ENCODE results near the gene AKAP8L. TPM values are rescaled to one million over a fixed set of nuclear protein-coding genes. Genes with fewer than 3 reads are reported as not detected.

Gene AKAP8L
- polyA plus RNA-seq, 1 donor, result 119 TPM

DNA sequence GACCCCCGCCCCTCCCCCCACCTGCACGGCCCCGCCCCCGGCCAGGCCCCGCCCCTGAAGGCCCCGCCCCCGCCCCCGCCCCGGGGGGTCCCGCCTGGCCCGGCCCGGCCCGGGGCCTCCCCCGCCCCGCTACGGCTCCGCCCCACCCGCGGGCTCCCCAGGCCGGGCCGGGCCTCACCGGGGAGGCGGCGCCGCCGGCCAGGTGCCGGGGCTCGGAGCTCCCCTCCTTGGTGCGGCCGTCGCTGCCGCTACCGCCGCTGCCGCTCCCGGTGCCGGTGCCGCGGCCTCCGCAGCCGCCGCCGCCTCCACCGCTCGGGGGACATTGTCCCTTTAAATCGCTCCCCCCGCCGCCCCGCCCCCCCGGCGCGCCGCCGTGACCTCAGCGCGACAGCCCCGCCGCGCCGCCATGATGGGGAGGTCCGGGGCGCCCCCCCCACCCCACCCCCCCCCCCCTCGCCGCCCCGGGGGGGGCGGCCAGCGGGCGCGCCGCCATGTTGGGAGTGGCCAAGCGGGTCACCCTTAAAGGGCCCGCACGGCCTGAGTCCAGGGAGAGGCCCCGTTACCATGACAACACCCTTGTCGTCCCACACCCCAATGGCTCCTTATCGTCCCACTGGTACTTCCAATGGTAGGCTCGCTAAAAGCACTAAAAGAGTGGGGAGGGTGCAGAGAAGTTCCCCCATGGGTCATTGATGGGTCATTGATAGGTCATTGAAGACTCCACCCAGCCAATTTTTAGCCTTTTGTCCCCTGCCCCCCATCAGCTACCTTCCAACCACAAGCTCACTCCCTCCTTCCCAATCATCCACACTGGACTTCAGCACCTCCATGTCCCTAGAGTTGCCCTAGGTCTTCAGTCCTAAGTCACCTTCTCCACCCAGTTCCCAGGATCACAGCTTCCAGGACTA, 31.1 kb upstream of the AKAP8L start, which contains the start of gene WIZ:
WIZ (minus strand) TSS at position 337 of the 908 bp plus-strand sequence. CDS start 1,649 bp downstream, outside the sequence.
- DNase-seq, result peak; percentile 67

DNA sequence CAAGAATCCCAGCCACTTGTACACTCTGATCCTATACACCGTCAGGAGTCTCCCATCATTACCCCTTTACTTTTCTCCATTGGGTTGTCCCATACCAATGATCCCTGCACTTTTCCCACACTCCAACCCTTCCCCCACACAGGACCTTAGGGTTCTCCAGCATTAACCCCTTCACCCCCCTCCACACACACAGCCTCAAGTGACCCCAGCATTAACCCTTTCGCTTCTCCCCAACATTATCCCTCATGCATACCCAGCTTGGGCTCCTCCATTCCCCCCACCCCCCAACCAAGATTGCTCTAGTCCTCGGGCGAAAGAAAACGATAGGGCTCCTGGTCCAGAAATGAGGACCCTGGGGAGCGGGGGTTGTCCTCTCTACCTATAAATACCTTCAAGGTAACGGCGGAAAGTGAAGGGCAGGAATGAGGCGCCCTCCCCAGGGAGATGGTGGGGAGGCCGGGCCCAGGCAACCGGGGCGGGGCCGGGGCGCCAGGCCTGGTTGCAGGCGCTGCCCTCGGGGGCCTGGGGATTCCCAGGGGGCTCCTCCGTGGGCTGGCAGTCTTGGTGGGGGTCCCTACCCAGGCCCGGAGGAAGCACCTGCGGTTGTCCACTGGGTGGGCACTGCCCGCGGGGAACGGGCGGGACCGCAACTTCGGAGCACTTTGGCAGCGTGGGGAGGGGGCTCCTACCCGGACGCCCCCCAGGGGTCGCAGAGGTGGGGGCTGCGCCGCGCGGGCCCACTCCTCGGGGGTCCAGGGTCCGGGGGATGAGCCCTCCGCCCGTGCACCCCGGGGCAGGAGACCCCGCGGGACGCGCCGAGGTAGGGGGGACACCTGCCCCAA, 30.2 kb upstream of the AKAP8L start:
- no peak for DNase-seq

DNA sequence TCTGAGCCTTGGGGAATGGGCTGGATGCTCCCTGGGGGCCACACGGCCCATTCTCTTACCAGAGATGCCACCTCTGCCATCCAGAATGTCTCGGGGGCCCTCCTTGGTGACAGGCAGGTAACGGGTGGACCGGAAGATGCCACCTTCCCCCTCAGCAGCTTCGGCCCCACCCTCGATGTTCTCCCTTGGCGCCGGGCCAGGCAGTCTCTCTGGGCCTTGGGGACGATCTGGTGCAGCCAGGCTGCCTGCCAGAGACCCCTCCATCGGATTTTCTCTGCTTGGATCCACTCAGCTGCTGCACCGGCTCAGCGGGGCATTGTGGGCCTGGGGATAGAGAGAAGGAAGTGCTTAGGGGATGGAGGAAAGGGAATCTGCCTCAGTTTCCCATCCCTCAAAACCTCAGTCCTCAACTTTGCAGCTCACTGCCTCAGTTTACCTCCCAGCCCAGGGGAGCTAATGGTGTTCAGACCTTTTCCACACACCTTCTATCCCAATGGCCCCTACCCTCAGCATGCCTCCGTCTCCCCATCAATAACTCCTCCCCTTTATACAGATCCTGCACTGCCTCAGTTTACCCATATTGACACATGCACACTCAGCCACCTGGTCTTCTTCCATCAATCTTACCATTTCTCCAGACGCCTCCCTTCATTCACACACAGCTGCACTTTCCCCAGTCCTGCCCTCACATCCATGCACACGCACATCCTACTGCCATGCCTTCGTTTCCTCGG, 29.4 kb upstream of the AKAP8L start:
- DNase-seq, result no peak

DNA sequence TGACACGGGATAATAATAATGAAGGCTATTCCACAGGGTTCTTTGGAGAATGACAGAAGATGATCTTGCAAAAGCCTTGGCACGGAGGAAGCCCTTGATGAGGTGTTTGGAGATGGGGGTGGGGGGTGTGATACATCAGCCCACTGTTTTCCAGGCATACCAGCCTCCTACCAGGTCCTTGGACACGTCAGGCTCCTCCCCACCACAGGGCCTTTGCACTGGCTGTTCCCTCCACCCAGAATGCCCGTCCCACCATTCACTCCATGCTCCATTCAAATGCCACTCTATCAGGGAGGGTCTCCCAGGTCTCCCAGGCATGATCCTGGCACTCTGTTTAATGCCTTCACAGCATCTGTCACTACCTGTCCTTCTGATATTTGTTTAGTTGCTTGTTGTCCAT, 28.3 kb upstream of the AKAP8L start:
- no peak for DNase-seq

DNA sequence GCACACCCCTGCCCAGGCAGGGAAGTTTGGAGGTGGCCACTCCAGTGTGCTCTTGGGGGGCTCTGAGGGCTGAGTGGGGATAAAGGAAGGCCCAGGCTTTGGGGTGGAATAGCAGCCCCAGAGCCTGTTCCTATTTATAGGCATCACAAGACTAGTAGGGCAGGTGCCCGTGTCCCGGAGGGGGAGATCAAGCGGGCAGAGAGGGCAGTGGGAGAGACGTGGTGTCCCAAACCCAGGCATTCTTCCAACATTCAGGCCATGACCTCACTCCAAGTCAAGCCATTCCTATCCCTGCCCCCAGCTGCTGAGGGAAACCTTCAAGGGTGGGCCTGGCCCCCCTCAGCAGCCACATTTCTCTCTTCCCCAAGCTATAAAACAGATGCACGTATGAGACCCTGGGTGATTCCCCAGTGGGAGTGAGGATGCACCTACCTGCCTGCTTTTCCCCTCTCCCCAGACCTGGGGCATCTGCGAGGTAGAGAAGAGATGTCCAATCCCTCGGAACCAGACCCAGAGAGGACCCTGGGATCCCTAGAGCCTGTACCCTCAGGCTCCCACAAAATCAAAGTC, 27.1 kb upstream of the AKAP8L start:
- no peak for DNase-seq

DNA sequence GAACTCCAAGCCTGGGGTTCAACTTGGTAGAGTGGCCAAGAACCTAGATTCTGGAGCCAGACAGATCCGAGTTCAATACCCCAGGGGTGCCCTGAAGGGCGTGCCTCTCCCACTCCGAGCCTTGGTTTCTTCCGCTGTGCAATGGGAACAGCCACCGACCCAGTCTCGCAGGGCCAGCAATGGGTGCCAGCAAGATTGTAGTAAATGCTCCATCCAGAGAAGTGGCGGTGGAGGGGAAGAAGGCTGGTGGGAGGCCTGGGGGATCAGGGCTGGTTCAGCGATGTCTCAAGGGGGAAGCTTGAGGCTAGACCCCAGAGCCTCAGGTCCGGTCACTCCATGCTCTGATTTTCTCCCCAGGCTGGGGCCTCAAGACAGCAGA, 26.4 kb upstream of the AKAP8L start:
- no peak for DNase-seq

DNA sequence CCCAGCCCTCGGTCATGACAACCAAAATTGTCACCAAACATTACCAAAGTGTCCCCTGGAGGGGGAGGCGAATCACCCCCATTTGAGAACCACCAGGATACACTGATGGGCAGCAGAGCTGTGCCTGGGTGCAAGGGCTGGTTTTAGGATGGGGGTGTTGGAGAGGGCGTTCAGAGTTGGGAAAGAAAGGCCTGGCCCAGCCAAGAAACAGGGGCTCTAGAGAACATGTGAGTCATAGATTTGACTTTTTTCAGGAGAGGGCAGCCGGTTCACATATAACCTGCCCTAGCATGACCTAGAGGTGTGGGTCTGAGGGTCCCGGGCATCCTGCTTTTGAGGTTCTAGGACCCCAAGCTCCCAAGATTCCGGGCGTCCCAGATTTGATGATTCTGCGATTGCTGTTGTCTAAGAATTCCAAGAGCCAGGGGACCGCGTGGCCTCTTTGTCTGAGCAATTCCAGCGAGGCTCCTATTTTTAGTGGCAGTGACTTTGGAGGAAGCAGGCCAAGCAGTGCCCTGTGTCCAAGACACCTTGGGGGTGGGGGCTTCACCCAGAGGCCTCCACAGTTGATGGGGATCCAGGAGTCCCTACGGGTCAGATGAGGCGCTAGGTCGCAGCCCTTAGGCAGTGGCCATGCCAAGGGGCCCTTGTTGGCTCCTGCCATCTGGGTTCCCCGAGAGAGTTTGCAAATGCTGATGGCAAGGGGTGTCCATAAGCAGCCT, 25.9 kb upstream of the AKAP8L start:
- DNase-seq, result no peak

DNA sequence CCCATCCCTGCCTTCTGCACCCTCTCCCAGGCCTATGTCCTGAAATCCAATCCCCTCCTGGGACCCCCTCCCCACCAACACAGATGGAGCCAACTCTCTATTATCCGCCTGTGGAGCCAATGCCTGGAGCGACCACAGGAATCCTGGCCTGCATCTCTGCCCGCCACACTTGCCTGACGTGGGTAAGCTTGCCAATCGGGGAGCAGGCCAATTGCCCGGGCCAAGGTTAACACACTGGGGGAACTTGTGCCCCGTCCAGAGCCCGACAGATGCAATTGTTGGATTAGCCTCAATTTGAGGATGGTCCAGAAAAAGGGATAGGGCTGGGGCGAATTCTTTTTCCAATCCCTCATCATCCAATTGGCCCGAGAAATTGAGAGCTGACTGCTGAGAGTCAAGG, 25.1 kb upstream of the AKAP8L start:
- no peak for DNase-seq

DNA sequence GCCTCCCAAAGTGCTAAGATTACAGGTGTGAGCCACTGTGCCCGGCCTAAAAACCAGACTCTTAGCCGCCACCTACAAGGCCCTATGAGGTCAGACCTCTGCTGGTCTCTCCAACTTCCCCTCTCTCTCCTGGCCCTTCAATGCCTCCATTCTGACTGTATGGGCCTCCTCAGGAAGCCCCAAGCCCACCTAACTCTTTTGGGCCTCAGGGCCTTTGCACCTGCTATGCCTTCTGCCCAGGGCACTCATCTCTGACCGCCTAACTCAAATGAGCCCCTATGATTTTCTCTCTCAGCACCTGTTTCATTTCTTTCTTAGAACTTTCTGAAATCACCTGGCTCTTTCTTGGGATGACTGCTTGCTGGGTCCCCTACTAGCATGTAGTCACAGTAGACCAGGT, 24.5 kb upstream of the AKAP8L start:
- DNase-seq, result no peak

DNA sequence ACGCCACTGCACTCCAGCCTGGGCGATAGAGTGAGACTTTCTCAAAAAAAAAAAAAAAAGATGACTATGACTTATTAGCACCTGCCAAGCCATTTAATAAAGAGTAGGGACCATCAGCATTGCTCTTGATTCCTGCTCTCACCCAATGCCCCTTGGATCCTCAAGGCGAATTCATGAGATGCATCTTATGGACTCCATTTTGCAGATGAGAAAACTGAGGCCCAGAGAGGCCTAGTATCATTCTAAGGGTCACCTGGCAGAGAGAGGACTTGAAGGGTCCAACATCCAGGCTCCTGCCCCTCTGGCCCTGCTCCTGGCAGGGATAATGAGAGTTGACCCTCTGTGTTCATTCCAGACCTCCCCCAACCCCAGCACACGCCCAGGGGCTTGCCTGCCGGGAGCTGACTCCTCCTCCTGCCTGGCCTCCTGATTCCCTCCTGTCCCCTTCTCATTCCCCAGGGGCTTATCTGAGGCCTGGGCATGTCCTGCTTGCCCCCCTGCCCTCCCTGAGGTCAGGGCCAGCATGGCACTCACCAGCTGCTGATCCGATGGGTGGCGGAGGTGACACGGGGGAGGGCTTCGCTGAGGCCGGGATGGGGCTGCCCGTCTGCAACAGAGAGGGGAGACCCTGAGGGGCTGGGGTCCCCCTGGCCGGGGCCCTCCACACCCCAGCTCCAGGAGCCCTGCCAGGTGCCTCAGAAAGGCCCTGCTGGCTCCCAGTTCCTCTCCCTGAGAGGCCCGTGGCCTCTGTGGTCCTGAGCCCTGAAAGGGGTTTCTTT, 23.5 kb upstream of the AKAP8L start:
- DNase-seq, result no peak

DNA sequence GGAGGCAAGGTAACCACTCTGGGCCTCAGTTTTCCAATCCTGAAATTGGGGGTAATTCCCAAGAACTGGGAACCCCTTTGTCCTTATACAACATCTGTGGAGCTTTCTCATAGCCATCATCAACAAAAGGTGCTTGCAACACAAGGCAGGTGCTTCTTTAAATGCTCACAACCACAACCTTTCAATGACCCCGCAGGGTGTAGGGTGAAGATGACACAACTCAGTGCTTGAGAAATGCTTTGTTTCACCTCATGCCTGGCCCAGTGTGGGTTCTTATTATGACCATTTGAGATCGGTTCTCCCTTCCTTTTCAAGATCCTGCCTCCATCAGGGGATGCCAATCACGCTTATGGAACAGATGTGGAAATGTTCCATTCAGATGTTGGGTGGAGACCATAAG, 22.5 kb upstream of the AKAP8L start:
- no peak for DNase-seq

DNA sequence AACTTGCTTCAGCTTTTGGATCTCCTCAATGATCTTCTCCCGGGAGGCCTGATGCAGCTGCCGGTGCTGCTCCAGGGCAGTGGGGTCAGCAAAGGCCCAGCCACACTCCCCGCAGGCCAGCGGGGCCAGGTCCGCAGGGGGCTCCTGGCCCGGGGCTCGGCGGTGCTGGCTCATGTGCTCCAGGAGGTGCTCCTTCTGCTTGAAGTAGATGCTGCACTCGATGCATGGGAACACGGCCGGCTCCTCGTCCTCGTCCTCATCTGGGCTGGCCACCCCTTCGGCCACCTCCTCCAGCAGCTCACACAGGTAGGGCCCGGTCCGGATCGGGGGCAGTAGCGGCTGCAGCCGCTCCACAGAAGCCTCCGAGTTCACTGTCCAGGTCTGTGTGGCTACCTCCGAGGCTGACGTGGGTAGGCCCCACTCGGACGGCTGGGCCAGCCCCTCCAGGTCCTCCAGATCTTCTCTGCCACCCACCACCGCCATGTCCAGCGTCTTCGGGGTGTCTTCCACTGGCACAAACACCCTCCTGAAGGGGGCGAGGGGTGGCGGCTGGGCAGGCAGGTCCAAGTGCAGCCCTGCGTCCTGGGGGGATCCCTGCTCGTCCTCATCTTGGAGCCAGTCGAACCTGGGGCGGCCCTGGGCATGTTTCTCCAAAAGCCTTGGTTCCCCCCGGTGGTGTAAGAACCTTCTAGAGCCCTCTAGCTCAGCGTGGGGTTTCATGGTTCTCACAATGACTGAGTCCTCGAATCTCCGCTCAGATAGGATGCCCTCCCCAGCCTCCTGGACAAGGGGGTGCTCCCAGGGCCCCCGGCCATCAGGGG, 21.2 kb upstream of the AKAP8L start:
- DNase-seq, result no peak

DNA sequence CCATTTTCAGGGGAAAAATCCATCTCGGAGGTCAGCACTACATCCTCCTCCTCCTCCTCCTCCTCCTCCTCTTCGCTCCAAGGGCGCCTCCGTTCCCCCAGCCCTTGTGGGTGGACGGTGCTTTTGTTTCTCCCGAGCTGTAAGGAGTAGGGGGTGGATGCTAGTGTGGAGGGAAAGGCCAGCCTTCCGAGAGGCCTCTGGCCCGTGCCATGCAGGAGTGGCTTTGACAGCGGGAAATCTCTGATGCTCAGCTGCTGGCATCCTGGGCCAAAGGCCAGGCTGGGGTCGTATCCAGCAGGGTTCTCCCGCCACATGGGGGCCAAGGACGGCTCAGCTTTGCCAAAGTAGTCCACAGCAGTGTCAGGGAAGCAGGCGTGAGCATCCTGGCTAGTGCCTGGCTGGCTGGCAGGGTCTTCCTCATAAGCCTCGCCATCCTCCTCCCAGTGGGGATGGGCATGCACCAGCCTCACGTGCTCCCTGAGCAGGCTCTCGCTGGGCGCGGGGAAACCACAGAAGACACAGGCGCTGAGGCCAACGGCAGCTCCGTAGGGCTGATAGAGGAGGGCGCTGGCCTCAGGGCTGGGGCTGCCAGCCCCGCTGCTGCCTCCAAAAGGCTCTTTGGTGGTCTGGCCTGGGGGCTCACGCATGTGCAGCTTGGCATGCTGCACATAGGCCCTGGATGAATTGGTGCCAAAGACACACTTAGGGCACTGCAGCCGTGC, 20.5 kb upstream of the AKAP8L start:
- no peak for DNase-seq

DNA sequence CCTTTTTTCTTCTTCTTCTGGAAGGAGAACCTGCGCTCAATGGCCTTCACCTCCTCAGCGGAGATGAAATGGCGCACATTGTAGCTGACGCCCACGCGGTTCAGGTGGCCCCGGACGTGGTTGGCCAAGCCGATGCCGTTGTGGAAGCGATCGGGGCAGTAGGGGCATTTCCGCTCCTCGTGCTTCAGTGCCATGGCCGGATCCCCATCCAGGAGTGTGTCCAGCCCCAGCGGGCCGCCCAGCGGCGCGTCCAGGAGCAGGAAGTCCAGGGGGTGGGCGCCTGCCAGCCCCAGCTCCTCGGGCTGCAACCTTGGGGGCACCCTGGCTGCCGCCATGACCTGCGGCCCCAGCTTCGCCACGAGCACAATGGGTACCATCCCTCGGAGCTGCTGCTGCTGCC, 19.8 kb upstream of the AKAP8L start:
- no peak for DNase-seq

DNA sequence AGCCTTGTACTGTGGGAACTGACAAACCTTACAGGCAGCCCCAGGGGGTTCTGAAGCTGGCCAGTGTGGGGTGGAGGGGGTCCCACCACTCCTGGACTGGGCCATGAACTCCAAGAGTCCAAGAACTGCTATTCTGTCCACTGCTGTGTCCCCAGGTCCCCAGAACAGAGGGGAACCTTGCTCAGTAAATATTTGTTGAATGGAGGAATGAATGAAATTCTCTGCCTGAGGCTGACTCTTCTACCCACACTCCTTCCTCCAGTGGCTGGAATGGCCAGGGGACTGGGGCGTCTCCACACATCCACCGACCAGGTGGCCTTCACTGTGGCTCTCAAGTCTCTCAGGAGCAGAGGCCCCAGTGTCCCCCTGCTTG, 19.3 kb upstream of the AKAP8L start:
- DNase-seq, result no peak

DNA sequence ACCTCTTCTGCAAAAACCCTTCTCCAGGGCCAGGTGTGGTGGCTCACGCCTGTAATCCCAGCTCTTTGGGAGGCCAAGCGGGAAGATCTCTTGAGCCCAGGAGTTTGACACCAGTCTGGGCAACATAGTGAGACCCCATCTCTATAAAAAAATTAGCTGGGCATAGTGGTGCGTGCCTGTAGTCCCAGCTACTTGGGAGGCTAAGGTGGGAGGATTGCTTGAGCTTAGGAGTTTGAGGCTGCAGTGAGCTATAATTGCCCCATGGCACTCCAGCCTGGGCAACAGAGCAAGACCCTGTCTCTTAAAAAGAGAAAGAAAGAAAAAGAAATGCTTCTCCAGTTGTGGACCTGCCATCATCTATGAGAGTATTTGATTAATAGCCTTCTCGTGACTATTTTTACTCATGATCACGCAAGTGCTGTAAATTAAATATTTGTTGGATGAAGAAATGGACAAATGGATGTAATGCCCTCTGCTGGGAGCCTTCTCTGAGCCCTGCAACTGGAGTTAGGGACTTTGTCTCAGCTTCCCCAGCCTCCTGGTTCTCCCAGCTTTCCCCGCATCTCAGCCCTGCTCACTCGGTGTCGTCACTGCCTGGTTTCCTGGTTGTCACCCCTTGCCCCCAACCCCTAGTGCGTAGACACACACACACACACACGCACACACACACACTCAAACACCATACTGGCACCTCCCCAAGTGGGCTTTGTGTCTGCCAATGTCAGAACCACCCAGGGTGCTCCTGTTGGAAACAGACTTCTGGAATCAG, 18.8 kb upstream of the AKAP8L start:
- DNase-seq, result no peak

DNA sequence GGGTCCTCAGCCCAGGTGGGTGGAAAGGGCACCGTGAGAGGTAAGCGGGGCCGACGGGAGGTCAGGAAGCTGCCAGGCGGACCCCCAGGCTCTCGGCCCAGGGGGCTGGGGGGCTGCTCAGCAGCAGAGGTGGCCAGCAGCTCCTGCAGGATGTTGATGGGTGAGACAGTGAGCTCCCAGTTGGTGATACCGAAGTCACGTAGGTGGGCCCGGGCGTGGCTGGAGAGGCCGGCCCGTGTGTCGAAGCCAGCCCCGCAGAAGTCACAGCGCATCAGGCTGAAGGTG, 18.0 kb upstream of the AKAP8L start:
- DNase-seq, result no peak

DNA sequence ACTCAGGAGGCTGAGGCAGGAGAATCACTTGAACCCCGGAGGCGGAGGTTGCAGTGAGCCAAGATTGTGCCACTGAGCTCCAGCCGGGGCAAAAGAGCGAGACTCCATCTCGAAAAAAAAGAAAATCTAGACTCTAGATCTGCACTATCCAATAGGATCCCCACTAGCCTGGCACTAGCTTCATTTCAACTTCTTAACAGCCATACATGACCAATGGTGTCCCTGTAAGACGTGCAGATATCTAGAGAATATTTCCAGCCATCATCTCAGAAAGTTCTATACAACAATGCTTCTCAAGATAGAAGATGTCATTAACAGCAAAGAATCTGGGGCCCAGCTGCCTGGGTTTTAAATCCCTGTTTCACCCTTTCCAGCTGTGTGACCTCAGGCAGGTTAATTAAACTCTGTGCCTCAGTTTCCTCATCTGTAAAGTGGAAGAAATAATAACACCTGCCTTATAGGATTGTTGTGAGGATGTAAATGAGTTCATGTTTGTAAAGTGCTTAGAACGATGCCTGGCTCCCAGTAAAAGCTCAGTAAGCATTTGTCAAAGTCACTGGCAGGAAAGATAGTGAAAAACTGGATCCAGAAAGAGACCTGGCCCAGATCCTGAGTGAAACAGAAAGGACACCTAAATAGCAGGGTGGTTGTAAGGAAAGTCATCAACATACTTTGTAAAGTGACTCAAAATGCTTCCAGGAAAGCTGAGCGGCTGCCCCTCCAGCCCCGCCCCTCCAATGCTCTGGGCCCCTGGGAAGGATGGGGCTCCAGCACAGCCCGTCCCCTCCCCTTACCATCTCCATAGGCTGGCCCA, 17.4 kb upstream of the AKAP8L start:
- DNase-seq, result no peak

Data from left kidney (tissue), 2 donors.